HG02973 (cell line): ENCODE data around the gene BRWD1.

Experiments used
- ATAC-seq: cut with Tn5 transposase; IDR thresholded peaks from one replicate; pipeline ENCODE4 v1.9.1; 2021; ENCODE audit warnings: moderate library complexity; ENCODE audit not compliant: unreplicated experiment

BRWD1 gene

GRCh38 chr21:39313571-39314142 is at the start of gene BRWD1:
Gene BRWD1 (minus strand): TSS chr21:39313632. CDS start chr21:39313491, 141 bp downstream.
- peak; percentile 41 for ATAC-seq

- no peak for ATAC-seq
These were observed 49.3 kb upstream of the BRWD1 start for GRCh38 chr21:39362733-39363132.

GRCh38 chr21:39359382-39359781 is 46.0 kb upstream of the BRWD1 start:
- no peak for ATAC-seq

- no peak for ATAC-seq
These were observed 39.9 kb upstream of the BRWD1 start for GRCh38 chr21:39353295-39353694.

GRCh38 chr21:39350094-39351005 is 36.9 kb upstream of the BRWD1 start:
- no peak for ATAC-seq

GRCh38 chr21:39349211-39350093 is 36.0 kb upstream of the BRWD1 start:
- ATAC-seq = peak; percentile 87

GRCh38 chr21:39348355-39349210 is 35.2 kb upstream of the BRWD1 start, which contains the start of gene HMGN1:
Gene HMGN1 (minus strand): TSS chr21:39349088. CDS start chr21:39348917, 171 bp downstream.
- peak; percentile 50 for ATAC-seq

- ATAC-seq = no peak
These were observed 34.6 kb upstream of the BRWD1 start for GRCh38 chr21:39348040-39348354.

GRCh38 chr21:39347537-39347936 is 34.1 kb upstream of the BRWD1 start:
- no peak for ATAC-seq

GRCh38 chr21:39346671-39347331 is 33.4 kb upstream of the BRWD1 start:
- no peak for ATAC-seq

GRCh38 chr21:39346206-39346605 is 32.8 kb upstream of the BRWD1 start:
- no peak for ATAC-seq

GRCh38 chr21:39345440-39345839 is 32.0 kb upstream of the BRWD1 start:
- no peak for ATAC-seq

GRCh38 chr21:39344848-39345247 is 31.4 kb upstream of the BRWD1 start:
- no peak for ATAC-seq

GRCh38 chr21:39341249-39341923 is 28.0 kb upstream of the BRWD1 start:
- no peak for ATAC-seq

- ATAC-seq = no peak
These were observed 27.3 kb upstream of the BRWD1 start for GRCh38 chr21:39340687-39341086.

- no peak for ATAC-seq
These were observed 25.8 kb upstream of the BRWD1 start for GRCh38 chr21:39339231-39339630.

- no peak for ATAC-seq
These were observed 23.1 kb upstream of the BRWD1 start for GRCh38 chr21:39336457-39337008.

GRCh38 chr21:39334611-39335010 is 21.2 kb upstream of the BRWD1 start:
- ATAC-seq = no peak

GRCh38 chr21:39332175-39332574 is 18.7 kb upstream of the BRWD1 start:
- no peak for ATAC-seq
